HCT116 (cell line): ENCODE results near the gene MAPK14. TPM values are rescaled to one million over a fixed set of nuclear protein-coding genes. Genes with fewer than 3 reads are reported as not detected.

ENCODE experiments used
- ATAC-seq: fragments of 200-7000 bp; cut with Tn5 transposase; 2 replicates; pipeline ENCODE4 v1.9.1; 2020; ENCODE audit warnings: mild to moderate bottlenecking, moderate library complexity
- BruUV-seq: library from RNA; stranded (reverse); fragments of 400-500 nt; replicated peaks from 2 replicates; lab custom pipeline; 2021; lab: Mats Ljungman, UMichigan
- CTCF ChIA-PET: fragments of 300-600 bp; sonication (Branson Sonifier 250); formaldehyde crosslinking; loops from one replicate; lab custom pipeline; 2021; ENCODE audit warnings: antibody characterized with exemption; lab: Charles Lee
- POLR2A ChIA-PET: fragments of 300-600, 350-600 bp; sonication (Branson Sonifier 250); formaldehyde crosslinking; loops from one replicate; lab custom pipeline; 2021; ENCODE audit warnings: antibody characterized with exemption; lab: Charles Lee
- RAD21 ChIA-PET, 2 experiments: fragments of 300-600 bp; sonication (Branson Sonifier 250); formaldehyde crosslinking; loops; one replicate each; lab custom pipeline; 2023; ENCODE audit warnings: low total read pairs in 2 of 2; ENCODE audit not compliant: uncharacterized antibody in 2 of 2, unreplicated experiment in 2 of 2, low non-redundant PET in 1 of 2; lab: Charles Lee
- DNase-seq: peaks from one replicate; pipeline ENCODE4 v3.0.0-alpha.2; 2010; ENCODE audit warnings: low read depth, low spot score
- H2AFZ ChIP-seq: fragments of 200-600 bp; shearing (Covaris generic), sonication (generic); 2 replicates; pipeline ENCODE4 v1.6.1; 2017; ENCODE audit warnings: low read depth, mixed run types, mixed read lengths, antibody characterized with exemption, low read length; ENCODE audit not compliant: poor library complexity, severe bottlenecking
- H3K27ac ChIP-seq: 2 replicates; pipeline ENCODE4 v1.5.1; 2012; ENCODE audit warnings: low read depth, low read length
- H3K27me3 ChIP-seq: fragments of 200-600 bp; sonication (generic); 2 replicates; pipeline ENCODE4 v1.6.1; 2016; ENCODE audit warnings: mixed run types, low read length, mixed read lengths; ENCODE audit not compliant: insufficient read depth
- H3K36me3 ChIP-seq, 2 experiments: fragments of 200-500 bp in 1 of 2; fragments of 200-600 bp in 1 of 2; sonication (Bioruptor generic) in 1 of 2; sonication (generic) in 1 of 2; 2 replicates each; pipeline versions ENCODE4 v1.5.1 to v1.6.1; 2014 to 2016; ENCODE audit warnings: low read length in 2 of 2, inconsistent platforms in 1 of 2, mixed read lengths in 1 of 2, mixed run types in 1 of 2; ENCODE audit not compliant: insufficient read depth in 2 of 2, control insufficient read depth in 1 of 2
- H3K4me1 ChIP-seq, 2 experiments: fragments of 200-600 bp in 1 of 2; sonication (generic) in 1 of 2; 2 replicates each; pipeline versions ENCODE4 v1.5.1 to v1.6.1; 2012 to 2017; ENCODE audit warnings: low read length in 2 of 2, inconsistent platforms in 1 of 2, mild to moderate bottlenecking in 1 of 2, mixed read lengths in 1 of 2, mixed run types in 1 of 2, moderate library complexity in 1 of 2; ENCODE audit not compliant: insufficient read depth in 2 of 2, control insufficient read depth in 1 of 2
- H3K4me2 ChIP-seq: fragments of 200-600 bp; sonication (generic); 2 replicates; pipeline ENCODE4 v1.6.1; 2017; ENCODE audit warnings: mixed run types, low read length, mixed read lengths
- H3K4me3 ChIP-seq, 2 experiments: fragments of 200-600 bp in 1 of 2; sonication (generic) in 1 of 2; replicated peaks in 1 of 2; 2 replicates each; pipeline ENCODE4 v1.5.1; 2011 to 2016; ENCODE audit warnings: low read length in 2 of 2, control low read depth in 1 of 2, low read depth in 1 of 2, mild to moderate bottlenecking in 1 of 2, mixed read lengths in 1 of 2, mixed run types in 1 of 2
- H3K79me2 ChIP-seq: fragments of 200-600 bp; sonication (generic); 2 replicates; pipeline ENCODE4 v1.6.1; 2017; ENCODE audit warnings: mild to moderate bottlenecking, mixed run types, low read length, moderate library complexity, mixed read lengths; ENCODE audit not compliant: insufficient read depth
- H3K9ac ChIP-seq: fragments of 200-600 bp; sonication (generic); 2 replicates; pipeline ENCODE4 v1.6.1; 2016; ENCODE audit warnings: low read length, mixed read lengths
- H3K9me2 ChIP-seq: fragments of 200-600 bp; sonication (generic), shearing (Covaris generic); 2 replicates; pipeline ENCODE4 v1.6.1; 2017; ENCODE audit warnings: mixed run types, mild to moderate bottlenecking, moderate library complexity; ENCODE audit not compliant: insufficient read depth
- H3K9me3 ChIP-seq, 2 experiments: fragments of 200-500 bp in 1 of 2; fragments of 200-600 bp in 1 of 2; sonication (Bioruptor generic) in 1 of 2; sonication (generic) in 1 of 2; 2 replicates each; pipeline ENCODE4 v1.6.1; 2014 to 2017; ENCODE audit warnings: low read length in 2 of 2, mixed read lengths in 2 of 2, inconsistent platforms in 1 of 2, low read depth in 1 of 2, mild to moderate bottlenecking in 1 of 2, mixed run types in 1 of 2, moderate library complexity in 1 of 2; ENCODE audit not compliant: control insufficient read depth in 1 of 2, insufficient read depth in 1 of 2
- H4K20me1 ChIP-seq: fragments of 200-600 bp; sonication (generic), shearing (Covaris generic); 2 replicates; pipeline ENCODE4 v1.6.1; 2017; ENCODE audit warnings: mixed run types, mild to moderate bottlenecking, moderate library complexity; ENCODE audit not compliant: insufficient read depth
- ELF1 ChIP-seq: IDR thresholded peaks from 2 replicates; pipeline ENCODE4 v1.6.1; 2012; ENCODE audit warnings: low read depth, borderline replicate concordance
- JUND ChIP-seq: IDR thresholded peaks from 2 replicates; pipeline ENCODE4 v1.6.1; 2012
- POLR2AphosphoS5 ChIP-seq: IDR thresholded peaks from 2 replicates; pipeline ENCODE4 v1.6.1; 2011; ENCODE audit warnings: mild to moderate bottlenecking, low read depth, low read length, moderate library complexity
- RAD21 ChIP-seq: IDR thresholded peaks from 2 replicates; pipeline ENCODE4 v1.6.1; 2012; ENCODE audit warnings: low read depth, mild to moderate bottlenecking
- YY1 ChIP-seq: IDR thresholded peaks from 2 replicates; pipeline ENCODE4 v1.6.1; 2011; ENCODE audit warnings: low read length, low read depth, moderate library complexity, mild to moderate bottlenecking; ENCODE audit not compliant: insufficient replicate concordance; ENCODE audit errors: extremely low read depth
- ZFX ChIP-seq: fragments of 450-650 bp; IDR thresholded peaks from 2 replicates; pipeline ENCODE4 v1.6.1; 2017
- ZNF274 ChIP-seq: fragments of 200-500 bp; sonication (Bioruptor generic); IDR thresholded peaks from 2 replicates; pipeline ENCODE4 v1.6.1; 2014; ENCODE audit warnings: mild to moderate bottlenecking, low read depth, low read length, inconsistent platforms
- intact Hi-C: fragments of 100-400 bp; cut with micrococcal nuclease; formaldehyde crosslinking; loops from 2 replicates; pipeline ENCODE4 v1.10.0; 2022
- total RNA-seq: library from RNA; stranded (reverse); gene quantifications from one replicate; pipeline ENCODE4 v1.2.1, GENCODE V29; 2021; ENCODE audit not compliant: unreplicated experiment
- TF ChIP-seq, protein P1 (sequence below): IDR thresholded peaks from 2 replicates; pipeline ENCODE4 v1.6.1; 2012

The MAPK14 gene
- total RNA-seq, 1 experiment from 2014 or later, result 34.2 TPM

DNA sequence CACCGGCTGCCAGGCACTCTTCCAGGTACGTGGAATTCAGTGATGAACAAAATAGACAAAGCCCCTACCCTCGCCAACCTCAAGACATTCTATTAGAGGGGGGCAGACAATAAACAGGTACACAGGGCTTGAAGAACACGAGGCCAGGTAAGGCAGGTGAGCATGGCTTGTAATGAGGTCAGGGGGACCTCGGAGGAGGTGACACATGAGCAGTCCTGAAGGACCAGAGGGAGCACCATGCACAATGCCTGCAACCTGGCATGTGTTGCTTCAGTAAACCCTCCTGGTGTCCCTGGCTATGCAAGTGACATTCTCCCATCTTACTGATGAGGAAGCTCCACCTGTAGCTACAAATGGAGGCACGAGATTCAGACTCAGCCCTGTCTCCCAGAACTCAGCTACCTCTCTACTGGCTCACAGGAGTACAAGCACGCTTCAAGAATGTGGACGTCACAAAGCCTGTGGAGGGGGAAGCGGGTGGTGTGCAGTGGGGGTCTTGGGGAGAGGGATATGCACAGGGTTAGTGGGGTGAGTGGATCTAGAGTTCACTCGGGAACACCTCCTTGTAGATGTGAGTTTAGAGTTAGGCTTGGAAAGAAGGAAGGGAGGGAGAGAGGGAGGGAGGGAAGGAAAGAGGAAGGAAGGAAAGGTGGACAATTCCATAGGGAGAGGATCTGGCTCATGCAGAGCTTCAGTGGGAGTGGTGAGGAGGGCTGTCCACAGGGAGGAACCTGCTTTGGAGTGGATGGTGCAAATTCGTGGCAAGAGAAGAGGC, 95.1 kb downstream of the MAPK14 start:
- no peak overlapping the region for H3K27ac ChIP-seq
- no peaks in the 10 kb centered on the region for H3K36me3 ChIP-seq
- H3K9me2 ChIP-seq, result no peaks in the 10 kb centered on the region
- no peak overlapping the region for H3K9ac ChIP-seq
- ChIA-PET CTCF (interaction anchor here (1.0 kb wide), 1 partner anchor 9 kb away, joined by 3 read pairs; no protein-coding TSS in a partner anchor), RAD21 (no interaction called here), POLR2A (interaction anchor here (1.5 kb wide), 1 partner anchor 72 kb away, joined by 3 read pairs; no protein-coding TSS in a partner anchor)
- H3K27me3 ChIP-seq, result no peaks in the 10 kb centered on the region
- no peaks in the 10 kb centered on the region for H3K9me3 ChIP-seq
- BruUV-seq, result no TSS peak
- no peak overlapping the region for H2AFZ ChIP-seq
- no peak overlapping the region for H3K4me3 ChIP-seq
- peaks cover 15 to 34% of the 10 kb centered on the region in 2 experiments for H3K4me1 ChIP-seq
- ATAC-seq (no peak), DNase-seq (no peak)
- H4K20me1 ChIP-seq, result no peaks in the 10 kb centered on the region
- H3K79me2 ChIP-seq, result no peaks in the 10 kb centered on the region
- TF ChIP-seq RAD21 (no peak), ELF1 (no peak), ZFX (no peak), POLR2AphosphoS5 (no peak), YY1 (no peak), ZNF274 (no peak), JUND (no peak)
- TF ChIP-seq, protein P1, sequence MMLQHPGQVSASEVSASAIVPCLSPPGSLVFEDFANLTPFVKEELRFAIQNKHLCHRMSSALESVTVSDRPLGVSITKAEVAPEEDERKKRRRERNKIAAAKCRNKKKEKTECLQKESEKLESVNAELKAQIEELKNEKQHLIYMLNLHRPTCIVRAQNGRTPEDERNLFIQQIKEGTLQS, result no peak
- H3K4me2 ChIP-seq, result no peak overlapping the region
- intact Hi-C loops, result loop anchor here (1.0 kb wide), 1 partner anchor 238 kb away; no protein-coding TSS in a partner anchor
